AG04449 (cell line): Measurements from ENCODE around the gene PIK3R1.
"Not testable (repeated sequence)": the region's sequence is repeated elsewhere in the genome, so short reads cannot be mapped to it uniquely, and the experiment has no call there.

Experiments used
- CTCF ChIA-PET: fragments of 350-600 bp; formaldehyde crosslinking; extraction: SDS; loops from one replicate; lab custom pipeline; 2021; ENCODE audit warnings: antibody characterized with exemption; lab: Yijun Ruan, JAX
- POLR2A ChIA-PET: fragments of 400-600, 350-600 bp; formaldehyde crosslinking; extraction: SDS; loops from one replicate; lab custom pipeline; 2020; ENCODE audit warnings: antibody characterized with exemption, inconsistent platforms; lab: Yijun Ruan, JAX
- DNase-seq: peaks from one replicate; pipeline ENCODE4 v3.0.0-alpha.2; 2010; ENCODE audit warnings: low read depth, low spot score
- H3K4me3 ChIP-seq: 2 replicates; pipeline ENCODE4 v1.5.1; 2011; ENCODE audit warnings: low read depth, mild to moderate bottlenecking, control low read depth, low read length
- TF ChIP-seq, protein P1 (sequence below): IDR thresholded peaks from one replicate; pipeline ENCODE4 v1.5.1; 2011; ENCODE audit warnings: mild to moderate bottlenecking, moderate library complexity, low read length, control low read depth, inconsistent platforms; ENCODE audit not compliant: insufficient read depth; ENCODE audit errors: missing control alignments

PIK3R1 gene

DNA sequence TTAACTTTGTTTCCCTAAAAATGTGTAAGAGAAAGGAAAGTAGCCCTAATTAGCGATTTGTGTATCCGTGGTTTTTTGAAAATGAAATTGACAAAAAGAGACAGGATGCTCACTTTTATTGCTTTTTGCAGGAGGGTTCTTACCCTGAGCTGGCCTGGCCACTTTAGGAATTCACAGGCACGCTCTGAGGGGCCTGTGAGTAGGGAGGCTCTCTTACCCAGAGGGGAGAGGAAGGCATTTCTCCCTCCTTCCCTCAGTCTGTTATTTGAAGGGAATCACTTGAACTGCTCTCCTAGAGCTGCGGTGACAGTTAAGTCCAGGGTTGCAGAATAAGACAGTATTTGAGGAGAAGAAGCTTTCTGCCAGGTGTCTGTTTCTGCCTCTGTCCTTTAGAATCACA, 16.7 kb downstream of the PIK3R1 start:
- no peak for DNase-seq
- POLR2A ChIA-PET = no interaction called here
- TF ChIP-seq, protein P1, sequence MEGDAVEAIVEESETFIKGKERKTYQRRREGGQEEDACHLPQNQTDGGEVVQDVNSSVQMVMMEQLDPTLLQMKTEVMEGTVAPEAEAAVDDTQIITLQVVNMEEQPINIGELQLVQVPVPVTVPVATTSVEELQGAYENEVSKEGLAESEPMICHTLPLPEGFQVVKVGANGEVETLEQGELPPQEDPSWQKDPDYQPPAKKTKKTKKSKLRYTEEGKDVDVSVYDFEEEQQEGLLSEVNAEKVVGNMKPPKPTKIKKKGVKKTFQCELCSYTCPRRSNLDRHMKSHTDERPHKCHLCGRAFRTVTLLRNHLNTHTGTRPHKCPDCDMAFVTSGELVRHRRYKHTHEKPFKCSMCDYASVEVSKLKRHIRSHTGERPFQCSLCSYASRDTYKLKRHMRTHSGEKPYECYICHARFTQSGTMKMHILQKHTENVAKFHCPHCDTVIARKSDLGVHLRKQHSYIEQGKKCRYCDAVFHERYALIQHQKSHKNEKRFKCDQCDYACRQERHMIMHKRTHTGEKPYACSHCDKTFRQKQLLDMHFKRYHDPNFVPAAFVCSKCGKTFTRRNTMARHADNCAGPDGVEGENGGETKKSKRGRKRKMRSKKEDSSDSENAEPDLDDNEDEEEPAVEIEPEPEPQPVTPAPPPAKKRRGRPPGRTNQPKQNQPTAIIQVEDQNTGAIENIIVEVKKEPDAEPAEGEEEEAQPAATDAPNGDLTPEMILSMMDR = no peak
- no peak overlapping the region for H3K4me3 ChIP-seq
- CTCF ChIA-PET = interaction anchor here (0.7 kb wide), 1 partner anchor 986 kb away, joined by 3 read pairs; no protein-coding TSS in a partner anchor

DNA sequence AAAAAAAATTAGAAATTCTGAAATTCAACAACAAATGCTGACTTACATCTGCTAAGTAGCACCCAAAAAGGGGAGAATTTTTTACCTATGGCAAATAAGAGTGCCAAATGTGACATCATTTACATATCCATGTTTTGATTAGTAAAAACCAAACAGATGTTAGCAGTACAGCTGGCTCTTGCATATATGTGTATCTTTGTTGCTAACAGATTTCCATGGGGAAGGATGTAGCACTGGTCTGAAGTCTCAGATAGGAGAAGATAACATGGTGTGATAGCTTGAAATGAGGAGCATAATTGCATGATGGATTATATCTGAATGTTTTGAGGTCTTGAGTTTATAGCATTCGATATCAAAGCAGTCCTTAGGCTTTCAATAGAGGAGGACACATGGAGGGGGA, 17.5 kb downstream of the PIK3R1 start:
- CTCF ChIA-PET = no interaction called here
- no peak for DNase-seq
- POLR2A ChIA-PET = no interaction called here
- no peak overlapping the region for H3K4me3 ChIP-seq
- TF ChIP-seq, protein P1 = no peak

DNA sequence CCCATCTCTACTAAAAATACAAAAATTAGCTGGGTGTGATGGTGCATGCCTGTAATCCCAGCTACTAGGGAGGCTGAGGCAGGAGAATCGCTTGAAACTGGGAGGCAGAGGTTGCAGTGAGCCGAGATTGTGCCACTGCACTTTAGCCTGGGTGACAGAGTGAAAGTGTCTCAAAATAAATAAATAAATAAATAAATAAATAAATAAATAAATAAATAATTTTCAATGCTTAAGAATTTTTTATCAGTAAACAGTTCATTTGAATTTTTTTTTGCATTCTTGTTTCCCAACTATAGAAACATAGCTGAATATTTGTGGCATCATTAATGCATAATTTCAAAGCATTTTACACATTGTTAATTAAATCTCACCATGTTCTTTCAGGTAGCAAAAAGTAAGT, 19.7 kb downstream of the PIK3R1 start:
- DNase-seq, POLR2A ChIA-PET, H3K4me3 ChIP-seq: not testable (repeated sequence)
- CTCF ChIA-PET = interaction anchor here (1.4 kb wide), 1 partner anchor 17 kb away, joined by 3 read pairs; no protein-coding TSS in a partner anchor

DNA sequence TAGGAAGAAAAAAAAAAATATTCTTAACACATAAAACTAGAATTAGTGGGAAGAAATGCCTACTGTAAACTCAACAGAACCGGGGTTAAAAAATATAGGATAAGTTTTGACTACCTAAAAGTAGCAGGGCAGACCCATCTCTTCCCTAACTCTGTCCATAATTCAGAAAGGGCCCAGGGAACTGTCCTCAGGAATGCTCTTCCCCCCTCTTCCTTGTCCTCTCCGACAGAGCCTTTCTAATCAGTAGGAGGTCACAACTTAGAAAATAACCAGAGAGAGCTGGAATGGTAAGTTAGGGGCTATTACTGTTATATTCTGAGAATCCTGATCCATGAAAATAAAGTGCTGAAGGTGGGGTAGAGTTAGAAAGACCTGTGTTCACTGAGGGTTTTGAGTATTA, 22.2 kb downstream of the PIK3R1 start:
- no peak for DNase-seq
- ChIA-PET CTCF (interaction anchor here (2.2 kb wide), 1 partner anchor 15 kb away, joined by 13 read pairs; no protein-coding TSS in a partner anchor), POLR2A (no interaction called here)
- no peak overlapping the region for H3K4me3 ChIP-seq
- TF ChIP-seq, protein P1 = no peak

DNA sequence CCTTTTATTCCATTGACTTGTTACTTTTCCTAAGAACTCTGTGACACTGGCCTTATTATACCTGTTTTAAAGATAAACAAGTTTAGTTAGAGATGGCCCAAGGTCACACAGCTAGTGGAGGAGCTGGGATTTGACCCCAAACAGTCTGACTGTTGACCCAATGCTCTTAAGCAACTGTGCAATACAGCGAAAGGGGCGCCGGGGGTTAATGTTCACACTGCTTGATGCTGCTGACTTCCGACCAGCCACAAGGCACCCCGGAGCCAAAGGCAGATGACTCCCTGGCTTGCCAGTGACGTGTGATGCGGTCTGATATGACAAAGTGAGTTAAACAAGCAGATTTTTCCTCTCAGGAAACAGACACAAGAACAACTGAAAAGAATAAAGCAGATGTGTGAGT, 23.9 kb downstream of the PIK3R1 start:
- ChIA-PET CTCF (interaction anchor here (0.7 to 2.2 kb wide), 3 partner anchors 11 to 21 kb away, joined by 3 to 13 read pairs (median 4); no protein-coding TSS in a partner anchor), POLR2A (no interaction called here)
- no peak for DNase-seq
- TF ChIP-seq, protein P1 = no peak
- no peak overlapping the region for H3K4me3 ChIP-seq

DNA sequence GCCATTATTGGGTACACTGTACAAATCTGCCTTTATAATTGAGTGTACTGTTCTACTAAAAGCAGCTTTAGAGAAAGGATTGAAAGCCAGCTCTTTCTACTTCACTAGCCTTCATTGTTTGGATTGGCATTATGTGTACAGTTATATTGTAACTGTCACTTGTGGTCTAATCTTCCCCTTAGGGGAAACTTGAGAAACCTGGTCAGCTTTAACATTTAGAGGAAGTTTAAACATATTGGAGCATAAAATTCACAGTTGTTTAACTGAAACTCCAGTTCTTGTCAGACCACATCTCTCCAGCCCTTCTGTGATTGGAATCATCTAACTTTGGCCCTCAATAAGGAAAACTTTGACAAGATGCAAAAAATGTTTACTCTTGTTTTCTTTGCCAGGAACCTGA, 24.6 kb downstream of the PIK3R1 start:
- ChIA-PET POLR2A (no interaction called here), CTCF (interaction anchor here (0.5 kb wide), 1 partner anchor 867 kb away, joined by 3 read pairs; no protein-coding TSS in a partner anchor)
- DNase-seq = no peak
- TF ChIP-seq, protein P1 = no peak
- H3K4me3 ChIP-seq = no peak overlapping the region

DNA sequence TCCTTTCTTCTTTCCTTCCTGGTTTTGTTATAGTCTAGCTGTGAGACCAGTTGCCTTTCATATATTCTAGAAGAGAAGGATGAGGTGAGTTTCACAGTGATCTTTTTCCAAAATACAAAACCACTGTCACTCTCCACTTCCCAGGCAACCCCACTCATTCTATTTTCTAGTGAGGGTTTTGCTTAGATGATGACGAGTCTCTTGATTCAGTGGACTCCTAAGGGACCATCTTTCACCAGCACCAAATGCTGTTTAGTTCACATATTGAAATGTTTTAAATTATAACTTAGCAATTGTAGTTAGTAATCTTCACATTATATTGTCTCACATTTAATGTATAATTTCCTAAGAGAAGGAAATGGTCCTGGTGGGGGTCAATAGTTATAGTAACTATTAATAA, 25.2 kb downstream of the PIK3R1 start:
- H3K4me3 ChIP-seq = no peak overlapping the region
- ChIA-PET POLR2A (no interaction called here), CTCF (interaction anchor here (0.5 kb wide), 1 partner anchor 868 kb away, joined by 3 read pairs; no protein-coding TSS in a partner anchor)
- DNase-seq = no peak
- TF ChIP-seq, protein P1 = no peak
